ENCODE results near the gene TRDMT1.

TRDMT1 gene

DNA sequence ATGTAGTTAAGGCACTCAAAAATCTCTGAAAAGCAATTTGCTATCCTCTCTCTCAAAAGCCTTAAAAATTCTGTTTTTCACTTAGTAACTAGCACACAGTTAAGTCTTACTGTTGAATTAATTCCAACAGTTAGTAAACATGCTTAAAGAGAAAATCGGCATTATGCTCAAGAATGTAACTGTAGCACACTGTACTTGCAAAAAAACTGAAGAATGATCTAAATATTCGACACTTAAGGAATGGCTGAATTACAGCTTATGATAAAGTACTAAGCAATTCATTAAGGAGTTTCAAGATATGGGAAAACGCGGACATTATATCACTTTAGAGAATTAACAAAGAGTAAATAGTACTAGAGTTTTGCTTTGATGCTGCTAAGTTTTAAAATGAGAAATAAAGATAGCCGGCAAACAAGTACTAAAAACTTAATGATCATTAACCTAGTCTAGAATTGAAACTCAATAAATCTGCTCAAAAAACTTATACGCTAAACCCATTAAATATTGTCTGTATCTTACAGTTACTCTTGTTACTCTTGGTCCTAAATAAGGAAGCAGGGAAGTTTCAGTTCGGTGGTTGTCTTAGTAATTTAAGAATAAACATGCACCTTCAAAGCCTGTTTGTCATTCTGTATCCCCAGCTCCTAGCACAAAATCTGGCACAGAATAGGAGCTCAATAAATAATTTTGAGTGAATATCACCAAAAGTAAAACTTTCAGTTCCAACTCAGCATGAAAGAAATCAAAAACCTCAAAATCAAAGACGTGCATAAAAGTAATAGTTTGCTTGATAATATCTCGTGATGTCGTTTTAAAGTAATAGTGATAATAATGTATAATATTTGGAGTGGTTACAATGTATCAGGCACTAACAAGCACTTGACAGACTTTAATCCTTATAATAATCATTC lies 1.2 kb downstream of the TRDMT1 start:
- no peak for DNase-seq (ENCODE audit: extremely low spot score)
- ChIA-PET CTCF (interaction anchor here (1.1 to 1.9 kb wide), 3 partner anchors 9 to 29 kb away, joined by 4 to 8 read pairs (median 6); no protein-coding TSS in a partner anchor), POLR2A (interaction anchor here (0.7 kb wide), 1 partner anchor 1005 kb away, joined by 3 read pairs; no protein-coding TSS in a partner anchor)
- TF ChIP-seq, protein P1, sequence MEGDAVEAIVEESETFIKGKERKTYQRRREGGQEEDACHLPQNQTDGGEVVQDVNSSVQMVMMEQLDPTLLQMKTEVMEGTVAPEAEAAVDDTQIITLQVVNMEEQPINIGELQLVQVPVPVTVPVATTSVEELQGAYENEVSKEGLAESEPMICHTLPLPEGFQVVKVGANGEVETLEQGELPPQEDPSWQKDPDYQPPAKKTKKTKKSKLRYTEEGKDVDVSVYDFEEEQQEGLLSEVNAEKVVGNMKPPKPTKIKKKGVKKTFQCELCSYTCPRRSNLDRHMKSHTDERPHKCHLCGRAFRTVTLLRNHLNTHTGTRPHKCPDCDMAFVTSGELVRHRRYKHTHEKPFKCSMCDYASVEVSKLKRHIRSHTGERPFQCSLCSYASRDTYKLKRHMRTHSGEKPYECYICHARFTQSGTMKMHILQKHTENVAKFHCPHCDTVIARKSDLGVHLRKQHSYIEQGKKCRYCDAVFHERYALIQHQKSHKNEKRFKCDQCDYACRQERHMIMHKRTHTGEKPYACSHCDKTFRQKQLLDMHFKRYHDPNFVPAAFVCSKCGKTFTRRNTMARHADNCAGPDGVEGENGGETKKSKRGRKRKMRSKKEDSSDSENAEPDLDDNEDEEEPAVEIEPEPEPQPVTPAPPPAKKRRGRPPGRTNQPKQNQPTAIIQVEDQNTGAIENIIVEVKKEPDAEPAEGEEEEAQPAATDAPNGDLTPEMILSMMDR (IDR thresholded peaks at IDR 0.05; ENCODE audit: control extremely low read depth, extremely low read depth, low read depth, missing control alignments) = no peak

- ChIA-PET CTCF (interaction anchor here (1.1 kb wide), 1 partner anchor 8 kb away, joined by 6 read pairs; no protein-coding TSS in a partner anchor), POLR2A (no interaction called here)
- TF ChIP-seq, protein P1 (IDR thresholded peaks at IDR 0.05; ENCODE audit: control extremely low read depth, extremely low read depth, low read depth, missing control alignments) = no peak
- no peak for DNase-seq (ENCODE audit: extremely low spot score)
Measured at GRCh38 chr10:17199351-17199804, 2.1 kb downstream of the TRDMT1 start.

DNA sequence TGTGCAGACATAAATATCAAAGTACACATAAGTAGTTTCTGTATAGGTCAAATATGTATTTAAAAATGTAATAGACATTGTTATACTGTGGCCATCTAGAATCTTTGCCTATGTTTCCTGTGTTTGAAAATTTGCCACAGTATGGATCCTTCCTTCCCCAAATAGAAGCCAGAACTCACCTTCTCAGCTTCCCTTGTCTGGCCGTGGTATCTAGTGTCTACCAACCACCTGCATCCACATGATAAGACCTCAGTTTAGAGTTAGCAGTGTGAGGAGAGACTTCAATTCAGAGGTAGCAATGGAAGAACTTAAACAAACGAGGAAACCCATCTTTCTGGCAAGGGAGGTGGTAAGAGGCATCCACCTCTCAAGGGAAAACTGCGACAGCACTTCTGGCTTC lies 4.9 kb downstream of the TRDMT1 start:
- DNase-seq (ENCODE audit: extremely low spot score) = no peak
- TF ChIP-seq, protein P1 (IDR thresholded peaks at IDR 0.05; ENCODE audit: control extremely low read depth, extremely low read depth, low read depth, missing control alignments) = no peak
- ChIA-PET POLR2A (no interaction called here), CTCF (interaction anchor here (0.9 kb wide), 1 partner anchor 17 kb away, joined by 3 read pairs; no protein-coding TSS in a partner anchor)

DNA sequence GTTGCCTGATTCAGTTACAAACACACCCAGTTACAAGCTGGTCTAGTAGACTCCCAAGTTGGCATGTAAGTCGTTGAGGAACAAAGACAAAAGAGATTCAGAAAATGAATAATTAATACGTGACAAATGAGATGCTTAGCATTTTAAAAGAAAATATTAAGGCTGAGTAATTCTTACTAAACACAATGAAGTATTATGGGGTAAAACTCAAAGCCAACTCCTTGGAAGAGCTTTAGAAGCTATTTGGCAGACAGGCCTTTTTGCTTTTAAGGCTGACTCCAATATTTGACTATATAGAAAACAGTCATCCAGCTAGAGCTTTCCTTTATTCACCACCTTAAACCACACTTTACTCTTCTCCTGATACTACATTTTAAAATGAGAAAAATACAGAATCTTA lies 5.4 kb downstream of the TRDMT1 start:
- TF ChIP-seq, protein P1 (IDR thresholded peaks at IDR 0.05; ENCODE audit: control extremely low read depth, extremely low read depth, low read depth, missing control alignments) = no peak
- DNase-seq (ENCODE audit: extremely low spot score) = no peak
- POLR2A ChIA-PET = no interaction called here
- CTCF ChIA-PET = interaction anchor here (0.9 kb wide), 1 partner anchor 17 kb away, joined by 3 read pairs; no protein-coding TSS in a partner anchor

DNA sequence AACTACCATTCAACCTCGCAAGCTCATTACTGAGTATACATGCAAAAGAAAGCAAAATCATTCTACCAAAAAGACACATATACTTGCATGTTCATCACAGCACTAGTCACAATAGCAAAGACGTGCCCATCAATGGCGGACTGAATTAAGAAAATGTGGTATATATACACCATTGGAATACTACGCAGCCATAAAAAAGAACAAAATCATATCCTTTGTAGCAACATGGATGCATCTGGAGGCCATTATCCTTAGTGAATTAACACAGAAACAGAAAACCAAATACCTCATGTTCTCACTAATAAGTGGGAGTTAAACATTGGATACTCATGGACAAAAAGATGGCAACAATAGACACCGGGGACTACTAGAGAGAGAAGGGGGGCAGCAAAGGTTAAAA lies 6.4 kb downstream of the TRDMT1 start:
- TF ChIP-seq, protein P1 (IDR thresholded peaks at IDR 0.05; ENCODE audit: control extremely low read depth, extremely low read depth, low read depth, missing control alignments) = no peak
- no peak for DNase-seq (ENCODE audit: extremely low spot score)
- CTCF ChIA-PET = no interaction called here
- POLR2A ChIA-PET = no interaction called here

DNA sequence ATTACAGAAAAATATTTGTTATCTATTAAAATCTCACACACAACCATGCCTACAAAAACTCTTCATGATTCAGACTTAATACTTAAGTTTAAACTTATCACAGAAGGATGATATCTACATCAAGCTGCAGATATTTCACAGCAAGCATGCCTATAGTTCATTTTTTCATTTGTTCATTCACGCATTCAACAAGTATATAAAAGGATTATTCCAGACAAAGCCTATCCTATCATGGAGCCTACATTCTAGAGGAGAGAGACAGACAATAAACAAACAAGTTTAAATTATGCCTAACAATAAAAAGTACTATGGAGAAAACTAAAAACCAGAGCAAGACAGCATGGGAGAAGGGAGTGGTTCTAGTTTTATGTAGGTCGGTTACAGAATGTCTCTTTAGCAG lies 10.9 kb downstream of the TRDMT1 start:
- DNase-seq (ENCODE audit: extremely low spot score) = no peak
- CTCF ChIA-PET = interaction anchor here (1.0 to 2.0 kb wide), 2 partner anchors 10 to 30 kb away, joined by 3 to 6 read pairs; no protein-coding TSS in a partner anchor
- POLR2A ChIA-PET = no interaction called here
- TF ChIP-seq, protein P1 (IDR thresholded peaks at IDR 0.05; ENCODE audit: control extremely low read depth, extremely low read depth, low read depth, missing control alignments) = no peak

Data from GM10248 (cell line).